Urinary bladder (tissue), 4 donors: Measurements from ENCODE around the gene PAX8. TPM values are rescaled to one million over a fixed set of nuclear protein-coding genes. Genes with fewer than 3 reads are reported as not detected.
"Not testable (repeated sequence)": the region's sequence is repeated elsewhere in the genome, so short reads cannot be mapped to it uniquely, and the experiment has no call there.

Source experiments
- DNase-seq: peaks from one replicate; pipeline ENCODE4 v3.0.0-alpha.2; 2015; ENCODE audit errors: extremely low spot score
- H3K27ac ChIP-seq: one replicate; pipeline ENCODE4 v1.5.1; 2013; ENCODE audit warnings: low read depth, mild to moderate bottlenecking, moderate library complexity
- H3K36me3 ChIP-seq: one replicate; pipeline ENCODE4 v1.6.1; 2013; ENCODE audit warnings: mild to moderate bottlenecking, moderate library complexity; ENCODE audit not compliant: insufficient read depth
- H3K4me1 ChIP-seq: one replicate; pipeline ENCODE4 v1.6.1; 2013; ENCODE audit warnings: mild to moderate bottlenecking, moderate library complexity; ENCODE audit not compliant: insufficient read depth
- H3K4me3 ChIP-seq: one replicate; pipeline ENCODE4 v1.5.1; 2013; ENCODE audit warnings: low read depth, low read length
- WGBS: extraction: QIAGEN DNeasy Blood & Tissue Kit; methylation state at CpG from one replicate; pipeline ENCODE4 v1.1.7; 2013; 5-methylcytosine and 5-hydroxymethylcytosine counted together
- polyA plus RNA-seq: library from polyadenylated mRNA; stranded (reverse); fragments of 200-250 nt; gene quantifications from one replicate; pipeline ENCODE4 v1.2.3, GENCODE V29; 2013
- total RNA-seq: library from RNA; depleted of rRNA; stranded (reverse); fragments of >200 nt; gene quantifications from one replicate; pipeline ENCODE4 v1.2.3, GENCODE V29; 2014
- donor health status: healthy with polysubstance abuse.
- donor health status: healthy.

PAX8 gene
- total and polyA plus RNA-seq, 2 donors = 0.19 to 0.26 TPM

- Histone ChIP-seq H3K4me3 (no peak overlapping the region), H3K4me1 (no peaks in the 10 kb centered on the region), H3K27ac (no peak overlapping the region), H3K36me3 (no peaks in the 10 kb centered on the region)
- WGBS = 89% methylated on average over 14 of the region's 14 CpGs
- DNase-seq = no peak
Observed at GRCh38 chr2:113246606-113247005, 32.1 kb downstream of the PAX8 start.

GRCh38 chr2:113245276-113245711 is 33.4 kb downstream of the PAX8 start:
- Histone ChIP-seq H3K36me3 (no peaks in the 10 kb centered on the region), H3K27ac (no peak overlapping the region), H3K4me3 (no peak overlapping the region), H3K4me1 (peaks cover 3% of the 10 kb centered on the region)
- 85% methylated on average over 3 of the region's 3 CpGs for WGBS
- DNase-seq = no peak

GRCh38 chr2:113242327-113242726 is 36.4 kb downstream of the PAX8 start:
- no peak for DNase-seq
- H3K27ac ChIP-seq = no peak overlapping the region
- no peak overlapping the region for H3K4me3 ChIP-seq
- 96% methylated on average over 6 of the region's 6 CpGs for WGBS
- H3K36me3 ChIP-seq = no peaks in the 10 kb centered on the region
- peaks cover 3% of the 10 kb centered on the region for H3K4me1 ChIP-seq

GRCh38 chr2:113240915-113241911 is 37.5 kb downstream of the PAX8 start:
- 75% methylated on average over 18 of the region's 18 CpGs for WGBS
- no peak for DNase-seq
- Histone ChIP-seq H3K4me3 (no peak overlapping the region), H3K27ac (peak overlapping the region; percentile 43), H3K36me3 (no peaks in the 10 kb centered on the region), H3K4me1 (peaks cover 3% of the 10 kb centered on the region)

GRCh38 chr2:113240150-113240914 is 38.4 kb downstream of the PAX8 start:
- DNase-seq = no peak
- Histone ChIP-seq H3K27ac (no peak overlapping the region), H3K4me1 (peaks cover 3% of the 10 kb centered on the region), H3K4me3 (no peak overlapping the region), H3K36me3 (no peaks in the 10 kb centered on the region)
- 20% methylated on average over 15 of the region's 15 CpGs for WGBS

- Histone ChIP-seq H3K4me1 (peaks cover 3% of the 10 kb centered on the region), H3K27ac (no peak overlapping the region), H3K36me3 (no peaks in the 10 kb centered on the region), H3K4me3 (no peak overlapping the region)
- 95% methylated on average over 9 of the region's 9 CpGs for WGBS
- no peak for DNase-seq
Observed at GRCh38 chr2:113238871-113239839, 39.6 kb downstream of the PAX8 start.

GRCh38 chr2:113237604-113238160 is 41.0 kb downstream of the PAX8 start:
- H3K36me3 ChIP-seq = no peaks in the 10 kb centered on the region
- no peak overlapping the region for H3K27ac ChIP-seq
- no peak for DNase-seq
- peaks cover 3% of the 10 kb centered on the region for H3K4me1 ChIP-seq
- 91% methylated on average over 9 of the region's 9 CpGs for whole genome bisulfite sequencing
- H3K4me3 ChIP-seq = no peak overlapping the region

- H3K27ac ChIP-seq = no peak overlapping the region
Observed at GRCh38 chr2:113236367-113237159, 42.2 kb downstream of the PAX8 start.

GRCh38 chr2:113235347-113236226 is 43.1 kb downstream of the PAX8 start:
- not testable (repeated sequence) for H3K4me3 ChIP-seq, DNase-seq, H3K36me3 ChIP-seq, H3K27ac ChIP-seq, H3K4me1 ChIP-seq
- 92% methylated on average over 68 of the region's 74 CpGs for WGBS

More at GRCh38 chr2:113236367-113237159, 42.2 kb downstream of the PAX8 start:
- Histone ChIP-seq H3K36me3 (no peaks in the 10 kb centered on the region), H3K4me3 (no peak overlapping the region), H3K4me1 (peaks cover 3% of the 10 kb centered on the region)
- no peak for DNase-seq
- WGBS = 96% methylated on average over 38 of the region's 38 CpGs

- no peak overlapping the region for H3K27ac ChIP-seq
- H3K4me3 ChIP-seq = no peak overlapping the region
- no peak for DNase-seq
- no peaks in the 10 kb centered on the region for H3K4me1 ChIP-seq
- WGBS = 88% methylated on average over 16 of the region's 16 CpGs
- H3K36me3 ChIP-seq = no peaks in the 10 kb centered on the region
Observed at GRCh38 chr2:113234721-113235346, 43.9 kb downstream of the PAX8 start.
